ENCODE measurements around the gene SH3RF2.

Gene SH3RF2

GRCh38 chr5:146066968-146067367, 130.6 kb downstream of the SH3RF2 start:
- TF ChIP-seq CTCF (conservative IDR thresholded peaks at IDR 0.05), result no peak
- no peak overlapping the region for H3K27ac ChIP-seq

- no peak for TF ChIP-seq CTCF (conservative IDR thresholded peaks at IDR 0.05)
These were observed 131.8 kb downstream of the SH3RF2 start for GRCh38 chr5:146068206-146068605.

DNA sequence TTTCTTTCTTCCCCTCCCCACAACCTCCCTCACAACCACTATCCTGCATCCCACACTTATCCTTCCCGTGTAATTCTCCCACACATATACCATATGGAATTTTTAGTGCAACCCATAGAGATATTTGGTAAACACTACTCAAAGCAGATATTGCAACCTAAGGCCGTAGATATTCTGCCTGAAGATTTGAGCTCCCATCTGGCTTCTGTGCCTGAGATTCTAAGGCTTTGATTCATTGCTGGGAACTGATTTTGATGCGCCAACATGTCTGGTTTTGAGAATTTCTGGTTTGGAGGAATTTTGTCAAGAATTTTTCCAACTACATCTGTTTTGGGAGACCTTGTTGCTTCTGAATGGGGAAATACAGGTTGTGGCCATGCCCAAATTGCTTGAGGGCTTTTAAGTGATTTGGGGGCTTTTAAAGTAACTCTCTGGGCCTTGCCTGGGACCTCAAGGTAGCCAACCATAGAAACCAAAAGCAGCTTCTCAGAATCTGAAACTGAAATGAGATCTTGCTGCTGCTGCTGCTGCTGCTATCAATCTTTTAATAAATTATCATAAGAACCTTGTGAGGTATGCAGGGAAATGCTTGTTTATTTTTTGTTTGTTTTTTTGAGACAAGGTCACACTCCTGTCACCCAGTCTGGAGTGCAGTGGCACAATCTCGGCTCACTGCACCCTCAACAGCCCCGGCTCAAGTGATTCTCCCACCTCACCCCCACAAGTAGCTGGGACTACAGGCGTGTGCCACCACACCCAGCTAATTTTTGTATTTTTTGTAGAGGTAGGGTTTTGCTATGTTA, 132.8 kb downstream of the SH3RF2 start:
- TF ChIP-seq CTCF (conservative IDR thresholded peaks at IDR 0.05), result no peak
- no peak overlapping the region for H3K27ac ChIP-seq

More at GRCh38 chr5:146068206-146068605, 131.8 kb downstream of the SH3RF2 start:
- H3K27ac ChIP-seq, result no peak overlapping the region

DNA sequence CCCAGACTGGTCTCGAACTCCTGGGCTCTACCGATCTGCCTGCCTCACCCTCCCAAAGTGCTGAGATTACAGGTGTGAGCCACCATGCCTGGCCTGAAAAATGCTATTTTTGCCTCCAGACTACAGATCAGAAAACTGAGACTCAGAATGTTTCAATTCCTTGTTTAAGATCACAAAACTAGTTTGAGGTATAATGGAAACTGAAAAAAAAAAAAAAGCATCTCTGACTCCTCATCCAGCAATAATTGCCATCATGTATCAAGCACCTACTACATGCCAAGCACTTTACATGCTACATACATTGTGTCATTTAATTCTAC, 133.4 kb downstream of the SH3RF2 start:
- no peak overlapping the region for H3K27ac ChIP-seq
- no peak for TF ChIP-seq CTCF (conservative IDR thresholded peaks at IDR 0.05)

- no peak for TF ChIP-seq CTCF (conservative IDR thresholded peaks at IDR 0.05)
- no peak overlapping the region for H3K27ac ChIP-seq
These were observed 134.4 kb downstream of the SH3RF2 start for GRCh38 chr5:146070746-146071145.

- no peak for TF ChIP-seq CTCF (conservative IDR thresholded peaks at IDR 0.05)
- no peak overlapping the region for H3K27ac ChIP-seq
These were observed 134.8 kb downstream of the SH3RF2 start for GRCh38 chr5:146071171-146071570.

- no peak overlapping the region for H3K27ac ChIP-seq
- no peak for TF ChIP-seq CTCF (conservative IDR thresholded peaks at IDR 0.05)
These were observed 136.2 kb downstream of the SH3RF2 start for GRCh38 chr5:146072595-146072994.

Data from VCaP (cell line).